ENCODE measurements around the gene CACNA2D3. TPM values are rescaled to one million over a fixed set of nuclear protein-coding genes. Genes with fewer than 3 reads are reported as not detected.
A peak's percentile ranks its signal among the peaks of the same experiment; 100 is the strongest.

CACNA2D3 gene
- polyA plus RNA-seq, 3 donors = 8.3 to 21.5 (median 10.4) TPM

GRCh38 chr3:54985856-54986255, 863.5 kb downstream of the CACNA2D3 start:
- peaks cover 0 to 2% (median 0%) of the 10 kb centered on the region in 7 donors for H3K9me3 Mint-ChIP-seq
- H3K9ac ChIP-seq (ENCODE audit: insufficient read depth, low read length, poor library complexity, severe bottlenecking) = no peak overlapping the region
- H3K4me2 ChIP-seq (replicated peaks; ENCODE audit: extremely low read depth, low read length, poor library complexity, severe bottlenecking) = peak overlapping the region; percentile 68
- 90% methylated on average over 2 of the region's 4 CpGs for WGBS (ENCODE audit: insufficient coverage)
- H3K27me3 ChIP-seq (ENCODE audit: control insufficient read depth in 2 of 2, insufficient read depth in 2 of 2, low read length in 2 of 2) = no peaks in the 10 kb centered on the region
- peaks cover 62% of the 10 kb centered on the region for H3K4me1 Mint-ChIP-seq
- peak overlapping the region in 1 of 3 experiments; percentile 62 for H3K4me3 ChIP-seq (replicated peaks in 1 of 3; ENCODE audit: low read depth in 2 of 3, low read length in 3 of 3)
- H3K4me1 ChIP-seq (ENCODE audit: control insufficient read depth in 1 of 2, insufficient read depth in 2 of 2, low read length in 2 of 2) = peaks cover 58 to 60% of the 10 kb centered on the region in 2 donors
- H4K20me1 ChIP-seq (ENCODE audit: insufficient read depth, low read length) = no peaks in the 10 kb centered on the region
- no peaks in the 10 kb centered on the region for H3K9me3 ChIP-seq (replicated peaks in 1 of 2; ENCODE audit: control insufficient read depth in 1 of 2, insufficient read depth in 1 of 2, low read length in 2 of 2)
- TF ChIP-seq CTCF (IDR thresholded peaks at IDR 0.05) = no peak
- no peak overlapping the region for H2AFZ ChIP-seq (ENCODE audit: insufficient read depth, low read depth, low read length, poor library complexity, severe bottlenecking)
- H3K79me2 ChIP-seq (ENCODE audit: insufficient read depth, low read length) = peaks cover 60% of the 10 kb centered on the region
- H3K36me3 ChIP-seq (replicated peaks in 1 of 2; ENCODE audit: control insufficient read depth in 1 of 2, insufficient read depth in 2 of 2, low read length in 2 of 2) = peaks cover 2 to 16% of the 10 kb centered on the region in 2 donors
- H3K27ac ChIP-seq (ENCODE audit: low read depth in 1 of 2, low read length in 2 of 2) = peak overlapping the region; percentile 61 to 75
- peak overlapping the region; percentile 25 to 76 for H3K4me3 Mint-ChIP-seq
- no peaks in the 10 kb centered on the region for H3K27me3 Mint-ChIP-seq (ENCODE audit: low read depth in 3 of 3)
- intact Hi-C loops (cut with micrococcal nuclease) = no loop called here
- peak in 2 of 3 donors; percentile 17 to 18 for DNase-seq
- peak overlapping the region; percentile 77 to 92 (median 88) for H3K27ac Mint-ChIP-seq
- peaks cover 16 to 48% of the 10 kb centered on the region in 2 donors for H3K36me3 Mint-ChIP-seq

- peak; percentile 49 to 67 (median 64) for DNase-seq
- TF ChIP-seq CTCF (IDR thresholded peaks at IDR 0.05) = no peak
- H3K36me3 ChIP-seq (replicated peaks in 1 of 2; ENCODE audit: control insufficient read depth in 1 of 2, insufficient read depth in 2 of 2, low read length in 2 of 2) = peaks cover 2 to 12% of the 10 kb centered on the region in 2 donors
- no peaks in the 10 kb centered on the region for H3K9me3 ChIP-seq (replicated peaks in 1 of 2; ENCODE audit: control insufficient read depth in 1 of 2, insufficient read depth in 1 of 2, low read length in 2 of 2)
- H2AFZ ChIP-seq (ENCODE audit: insufficient read depth, low read depth, low read length, poor library complexity, severe bottlenecking) = no peak overlapping the region
- H3K27ac ChIP-seq (ENCODE audit: low read depth in 1 of 2, low read length in 2 of 2) = peak overlapping the region; percentile 61 to 75
- peak overlapping the region in 1 of 3 experiments; percentile 62 for H3K4me3 ChIP-seq (replicated peaks in 1 of 3; ENCODE audit: low read depth in 2 of 3, low read length in 3 of 3)
- H3K9ac ChIP-seq (ENCODE audit: insufficient read depth, low read length, poor library complexity, severe bottlenecking) = no peak overlapping the region
- peaks cover 62% of the 10 kb centered on the region for H3K4me1 Mint-ChIP-seq
- H3K79me2 ChIP-seq (ENCODE audit: insufficient read depth, low read length) = peaks cover 57% of the 10 kb centered on the region
- H3K9me3 Mint-ChIP-seq = peaks cover 0 to 2% (median 0%) of the 10 kb centered on the region in 7 donors
- peak overlapping the region; percentile 68 for H3K4me2 ChIP-seq (replicated peaks; ENCODE audit: extremely low read depth, low read length, poor library complexity, severe bottlenecking)
- no peaks in the 10 kb centered on the region for H4K20me1 ChIP-seq (ENCODE audit: insufficient read depth, low read length)
- no peaks in the 10 kb centered on the region for H3K27me3 Mint-ChIP-seq (ENCODE audit: low read depth in 3 of 3)
- WGBS (ENCODE audit: insufficient coverage) = 47% methylated on average over 1 of the region's 4 CpGs
- intact Hi-C loops (cut with micrococcal nuclease) = no loop called here
- H3K27ac Mint-ChIP-seq = peak overlapping the region; percentile 77 to 92 (median 88)
- H3K36me3 Mint-ChIP-seq = peaks cover 14 to 48% of the 10 kb centered on the region in 2 donors
- H3K27me3 ChIP-seq (ENCODE audit: control insufficient read depth in 2 of 2, insufficient read depth in 2 of 2, low read length in 2 of 2) = no peaks in the 10 kb centered on the region
- peaks cover 58 to 60% of the 10 kb centered on the region in 2 donors for H3K4me1 ChIP-seq (ENCODE audit: control insufficient read depth in 1 of 2, insufficient read depth in 2 of 2, low read length in 2 of 2)
- peak overlapping the region in 1 of 2 donors; percentile 76 for H3K4me3 Mint-ChIP-seq
Measured at GRCh38 chr3:54986294-54986693, 863.9 kb downstream of the CACNA2D3 start.

Data from CD14-positive monocyte (primary cell).